Measurements from ENCODE around the gene LHFPL5.

Gene LHFPL5

GRCh38 chr6:35804996-35805736, at the start of gene LHFPL5:
LHFPL5 (plus strand) TSS chr6:35805352; CDS start chr6:35805671, 319 bp downstream.
- DNase-seq (ENCODE audit: low spot score) = peak; percentile 13

DNA sequence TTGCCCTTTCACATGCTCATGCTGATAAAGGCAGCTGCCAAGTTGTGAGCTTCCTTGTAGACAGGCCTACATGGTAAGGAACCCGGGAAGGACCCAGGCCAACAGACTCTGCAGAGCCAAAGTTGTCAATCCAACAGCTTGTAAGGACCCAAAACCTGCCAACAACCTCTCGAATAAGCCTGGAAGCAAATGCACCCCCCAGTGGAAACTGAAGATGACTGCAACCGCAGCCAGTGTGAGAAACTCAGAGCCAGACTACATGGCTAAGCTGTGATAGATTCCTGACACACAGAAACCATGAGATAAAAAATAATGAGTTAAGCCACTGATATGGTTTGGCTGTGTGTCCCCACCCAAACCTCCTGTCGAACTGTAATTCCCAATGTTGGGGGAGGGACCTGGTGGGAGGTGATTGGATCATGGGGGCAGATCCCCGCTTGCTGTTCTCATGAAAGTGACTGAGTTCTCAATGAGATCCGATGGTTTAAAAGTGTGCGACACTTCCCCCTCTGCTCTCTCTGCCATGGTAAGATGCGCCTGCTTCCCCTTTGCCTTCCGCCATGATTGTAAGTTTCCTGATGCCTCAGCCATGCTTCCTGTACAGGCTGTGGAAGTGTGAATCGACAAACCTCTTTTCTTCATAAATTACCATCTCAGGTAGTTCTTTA, 47.6 kb upstream of the LHFPL5 start:
- DNase-seq (ENCODE audit: low spot score) = no peak

- no peak for DNase-seq (ENCODE audit: low spot score)
Measured at GRCh38 chr6:35759426-35759825, 45.7 kb upstream of the LHFPL5 start.

DNA sequence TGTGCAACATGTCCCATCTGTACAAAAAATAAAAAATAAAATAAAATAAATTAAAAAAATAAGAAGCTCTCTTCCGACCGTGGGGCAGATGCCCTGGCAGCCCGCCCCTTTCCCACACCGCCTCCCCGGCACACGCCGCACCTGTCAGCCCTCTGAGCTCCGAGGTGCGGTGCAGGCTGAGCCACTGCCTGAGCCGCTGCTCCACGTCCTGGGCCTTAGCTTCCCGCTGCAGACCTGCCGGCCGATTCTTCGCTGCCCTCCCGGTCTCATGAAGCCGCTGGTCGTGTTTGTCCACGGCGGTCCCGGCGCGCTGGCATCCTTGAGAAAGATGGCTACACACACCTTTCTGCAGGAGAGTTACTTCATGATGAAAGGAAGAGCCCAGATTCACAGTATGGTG, 39.4 kb upstream of the LHFPL5 start:
- DNase-seq (ENCODE audit: low spot score) = no peak

DNA sequence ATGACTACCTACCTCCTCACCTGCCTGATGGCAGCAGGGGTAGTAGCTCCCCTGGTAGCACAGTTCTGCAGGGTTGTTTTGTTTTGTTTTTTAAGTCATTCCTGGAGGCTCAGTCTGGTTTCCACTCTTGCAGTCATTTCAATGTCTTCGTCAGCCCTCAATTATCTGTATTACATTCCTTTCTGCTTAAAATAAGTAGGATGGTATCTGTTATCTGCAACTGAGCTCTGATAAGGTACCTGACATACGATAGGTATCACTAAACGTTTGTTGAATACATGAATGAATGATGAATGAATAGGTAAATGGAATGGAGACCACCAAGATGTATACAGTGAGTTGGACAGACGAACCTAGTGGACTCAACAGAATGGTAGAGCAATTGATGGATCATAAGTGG, 35.9 kb upstream of the LHFPL5 start:
- no peak for DNase-seq (ENCODE audit: low spot score)

DNA sequence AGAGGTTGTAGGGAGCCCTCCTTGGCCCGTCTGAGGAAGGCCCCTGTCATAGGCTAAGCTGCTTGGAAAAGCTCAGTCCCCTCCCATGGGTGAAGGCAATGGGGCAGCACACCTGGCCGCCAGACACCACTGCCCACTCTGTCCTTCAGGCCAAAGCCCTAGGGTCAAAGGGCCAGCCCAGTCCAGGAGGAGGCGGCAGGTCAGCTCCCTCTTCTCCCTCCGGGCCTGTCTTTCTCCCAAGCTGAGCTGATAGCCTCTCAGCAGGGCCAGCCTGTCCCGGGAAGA, 33.9 kb upstream of the LHFPL5 start:
- DNase-seq (ENCODE audit: low spot score) = no peak

DNA sequence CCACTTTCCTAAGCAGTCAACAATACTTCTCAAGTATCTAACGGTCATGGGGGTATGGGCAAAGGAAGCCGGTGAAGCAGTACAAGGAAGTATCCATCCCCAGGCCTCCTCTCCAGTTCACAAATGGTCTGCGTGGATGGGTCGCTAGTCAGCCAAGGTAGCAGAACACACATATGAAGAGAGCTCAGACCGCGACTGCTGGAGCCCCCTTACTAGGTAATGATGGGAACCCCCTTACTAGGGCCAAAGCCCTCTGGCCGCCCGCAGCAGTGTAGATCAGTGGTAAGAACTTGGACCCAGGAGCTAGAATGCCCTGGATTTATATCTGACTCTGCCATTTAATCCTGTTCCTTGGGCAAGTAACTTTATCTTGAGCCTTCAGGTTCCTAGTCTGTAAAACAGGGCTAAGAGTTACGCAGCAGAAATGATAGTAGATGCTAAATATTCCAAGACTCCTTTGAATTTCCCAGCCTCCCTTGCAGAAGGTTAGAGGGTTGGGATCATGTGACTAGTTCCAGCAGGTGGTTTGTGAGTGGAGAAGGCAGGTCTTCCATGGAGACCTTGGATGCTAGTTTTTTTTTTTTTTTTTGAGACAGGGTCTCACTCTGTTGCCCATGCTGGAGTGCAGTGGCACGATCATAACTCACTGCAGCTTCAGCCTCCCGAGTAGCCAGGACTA, 30.9 kb upstream of the LHFPL5 start:
- DNase-seq (ENCODE audit: low spot score) = no peak

DNA sequence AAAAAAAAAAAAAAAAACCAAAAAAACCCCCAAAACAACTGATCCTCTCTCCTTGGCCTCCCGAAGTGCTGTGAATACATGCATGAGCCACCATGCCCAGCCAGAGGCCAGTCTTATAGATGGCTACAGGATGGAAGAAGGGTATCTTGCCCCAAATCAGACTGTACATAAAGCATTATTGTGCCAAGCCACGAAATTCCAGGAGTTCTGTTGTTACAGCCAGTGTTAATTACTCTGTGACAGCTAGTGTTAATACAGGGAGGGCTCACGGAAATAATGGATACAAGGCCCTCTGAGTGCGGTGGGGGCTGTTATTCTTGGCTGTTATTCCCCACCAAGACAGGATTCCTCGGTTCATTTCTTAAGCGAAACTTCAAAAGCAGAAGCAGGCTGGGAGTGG, 30.1 kb upstream of the LHFPL5 start:
- DNase-seq (ENCODE audit: low spot score) = no peak

DNA sequence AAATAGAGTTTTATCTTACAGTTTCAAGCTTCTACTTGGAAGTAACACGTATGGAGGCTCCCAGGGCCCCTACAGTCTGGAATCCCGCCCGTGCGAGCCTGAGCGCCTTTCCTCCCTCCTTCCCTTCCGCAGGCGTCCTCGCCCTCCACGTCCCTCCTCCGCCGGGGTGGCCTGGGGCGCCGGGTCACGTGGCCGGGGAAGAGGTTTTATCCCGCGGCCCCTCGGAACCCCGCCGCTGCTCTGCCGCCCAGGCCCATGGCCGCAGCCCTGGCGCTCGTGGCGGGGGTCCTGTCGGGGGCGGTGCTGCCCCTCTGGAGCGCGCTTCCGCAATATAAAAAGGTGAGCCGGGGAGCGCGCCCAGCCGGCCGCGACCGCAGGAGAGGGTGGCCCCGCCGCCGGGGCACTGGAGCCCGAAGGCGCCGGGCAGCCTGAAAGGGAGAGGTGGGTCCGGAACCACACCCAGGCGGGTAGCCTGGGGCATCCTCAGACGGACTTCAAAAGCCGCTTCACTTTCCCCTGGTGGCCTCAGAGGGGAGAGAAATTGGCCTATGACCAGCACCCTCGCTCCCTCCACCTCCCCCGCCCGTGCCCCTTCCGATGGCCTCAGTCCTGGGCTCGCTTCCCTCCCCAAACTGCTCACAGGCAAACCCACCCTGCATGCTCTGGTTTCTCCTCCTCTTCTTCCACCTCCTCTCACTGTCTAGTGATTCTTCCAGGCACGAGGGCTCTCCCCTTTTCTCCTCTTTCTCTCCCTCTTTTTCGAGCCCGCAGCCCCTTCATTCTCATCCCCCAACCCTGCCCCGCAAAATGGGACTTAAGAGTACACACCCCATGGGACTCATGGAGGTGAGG, 28.6 kb upstream of the LHFPL5 start, which contains the start of gene CLPSL2:
TSS of gene CLPSL2 (plus strand) at position 235 of the 852 bp plus-strand sequence. CDS start at position 256, 21 bp downstream.
- DNase-seq (ENCODE audit: low spot score) = no peak

DNA sequence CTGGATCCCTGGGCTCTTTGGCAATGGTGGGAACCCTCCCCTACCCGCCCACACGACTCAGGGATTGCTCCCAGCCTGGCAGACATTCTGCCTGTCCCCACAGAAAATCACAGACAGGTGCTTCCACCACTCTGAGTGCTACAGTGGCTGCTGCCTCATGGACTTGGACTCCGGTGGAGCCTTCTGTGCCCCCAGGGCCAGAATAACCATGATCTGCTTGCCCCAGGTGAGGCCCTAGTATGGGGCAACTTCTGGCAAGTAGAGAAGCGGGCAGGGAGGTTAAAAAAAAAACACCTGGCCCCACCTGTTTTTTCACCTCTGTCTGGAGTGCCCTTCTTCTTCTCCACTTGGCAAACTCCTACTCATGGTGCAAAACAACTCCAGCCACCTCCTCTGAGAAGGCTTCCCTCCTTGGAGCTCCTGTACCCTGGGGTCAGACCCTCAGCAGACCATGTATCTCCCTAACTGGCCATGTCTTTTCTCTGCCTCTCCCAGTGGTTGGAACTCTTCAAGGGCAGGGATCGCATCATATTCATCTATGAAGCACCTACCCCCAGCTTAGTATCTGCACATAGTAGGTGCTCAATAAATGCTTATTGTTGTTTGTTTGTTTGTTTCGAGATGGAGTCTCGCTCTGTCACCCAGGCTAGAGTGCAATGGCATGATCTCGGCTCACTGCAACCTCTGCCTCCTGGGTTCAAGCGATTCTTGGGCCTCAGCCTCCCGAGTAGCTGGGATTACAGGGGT, 27.6 kb upstream of the LHFPL5 start:
- no peak for DNase-seq (ENCODE audit: low spot score)

DNA sequence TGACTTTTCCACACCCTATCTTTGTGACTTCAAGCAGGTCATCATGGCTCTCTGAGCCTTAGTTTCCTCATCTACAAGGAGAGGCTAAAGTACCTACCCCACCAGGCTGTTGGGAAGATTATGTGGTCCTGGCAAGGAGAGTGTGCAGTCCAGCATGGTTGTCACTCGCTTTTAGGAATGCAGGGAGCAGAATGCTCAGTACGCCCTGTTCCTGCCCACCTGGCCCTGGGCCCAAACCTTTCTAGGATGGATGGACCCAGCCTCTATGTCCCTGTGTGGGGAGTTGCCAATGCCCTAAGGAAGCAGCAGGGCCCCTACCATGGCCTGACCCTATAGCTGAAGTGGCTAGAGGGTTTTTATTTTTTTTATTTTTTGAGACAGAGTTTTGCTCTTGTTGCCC, 26.7 kb upstream of the LHFPL5 start:
- DNase-seq (ENCODE audit: low spot score) = no peak

- DNase-seq (ENCODE audit: low spot score) = no peak
Measured at GRCh38 chr6:35780719-35781118, 24.4 kb upstream of the LHFPL5 start, which contains the start of gene CLPSL1. CLPSL1 (plus strand) TSS chr6:35781019; CDS start chr6:35781111, 92 bp downstream.

GRCh38 chr6:35781290-35781689, 23.9 kb upstream of the LHFPL5 start:
- DNase-seq (ENCODE audit: low spot score) = no peak

- DNase-seq (ENCODE audit: low spot score) = no peak
Measured at GRCh38 chr6:35782424-35782823, 22.7 kb upstream of the LHFPL5 start.

DNA sequence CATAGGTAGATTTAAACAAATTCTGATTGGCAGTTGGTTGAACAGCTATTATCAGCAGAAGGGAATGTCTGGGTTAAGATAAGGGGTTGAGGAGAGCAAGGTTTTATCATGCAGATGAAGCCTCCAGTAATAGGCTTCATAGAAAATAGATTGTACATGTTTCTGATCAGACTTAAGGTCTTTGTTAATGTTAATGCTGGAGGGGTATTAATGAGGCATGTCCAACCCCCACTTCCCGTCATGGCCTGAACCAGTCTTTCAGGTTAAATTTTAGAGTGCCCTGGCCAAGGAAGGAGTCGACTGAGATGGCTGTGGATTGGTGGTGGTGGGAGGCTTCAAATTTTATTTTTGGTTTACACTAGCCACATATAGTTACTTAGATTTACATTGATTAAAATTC, 21.0 kb upstream of the LHFPL5 start:
- no peak for DNase-seq (ENCODE audit: low spot score)

- DNase-seq (ENCODE audit: low spot score) = no peak
Measured at GRCh38 chr6:35786272-35786671, 18.9 kb upstream of the LHFPL5 start.

DNA sequence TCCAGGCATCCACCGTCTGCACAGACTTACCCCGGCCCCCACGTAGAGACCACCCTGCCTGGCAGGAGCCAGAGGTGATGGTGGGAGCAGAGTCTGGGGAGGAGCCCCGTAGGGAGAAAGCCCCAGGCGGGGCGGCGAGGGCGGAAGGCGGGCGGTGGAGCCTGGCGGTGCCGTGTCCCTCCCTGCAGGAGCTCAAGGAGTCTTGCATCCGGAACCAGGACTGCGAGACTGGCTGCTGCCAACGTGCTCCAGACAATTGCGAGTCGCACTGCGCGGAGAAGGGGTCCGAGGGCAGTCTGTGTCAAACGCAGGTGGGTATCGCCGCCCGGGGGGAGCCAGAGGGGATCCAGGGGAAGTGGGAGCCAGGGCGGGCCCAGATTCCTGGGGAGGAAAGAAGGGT, 18.3 kb upstream of the LHFPL5 start:
- DNase-seq (ENCODE audit: low spot score) = no peak

DNA sequence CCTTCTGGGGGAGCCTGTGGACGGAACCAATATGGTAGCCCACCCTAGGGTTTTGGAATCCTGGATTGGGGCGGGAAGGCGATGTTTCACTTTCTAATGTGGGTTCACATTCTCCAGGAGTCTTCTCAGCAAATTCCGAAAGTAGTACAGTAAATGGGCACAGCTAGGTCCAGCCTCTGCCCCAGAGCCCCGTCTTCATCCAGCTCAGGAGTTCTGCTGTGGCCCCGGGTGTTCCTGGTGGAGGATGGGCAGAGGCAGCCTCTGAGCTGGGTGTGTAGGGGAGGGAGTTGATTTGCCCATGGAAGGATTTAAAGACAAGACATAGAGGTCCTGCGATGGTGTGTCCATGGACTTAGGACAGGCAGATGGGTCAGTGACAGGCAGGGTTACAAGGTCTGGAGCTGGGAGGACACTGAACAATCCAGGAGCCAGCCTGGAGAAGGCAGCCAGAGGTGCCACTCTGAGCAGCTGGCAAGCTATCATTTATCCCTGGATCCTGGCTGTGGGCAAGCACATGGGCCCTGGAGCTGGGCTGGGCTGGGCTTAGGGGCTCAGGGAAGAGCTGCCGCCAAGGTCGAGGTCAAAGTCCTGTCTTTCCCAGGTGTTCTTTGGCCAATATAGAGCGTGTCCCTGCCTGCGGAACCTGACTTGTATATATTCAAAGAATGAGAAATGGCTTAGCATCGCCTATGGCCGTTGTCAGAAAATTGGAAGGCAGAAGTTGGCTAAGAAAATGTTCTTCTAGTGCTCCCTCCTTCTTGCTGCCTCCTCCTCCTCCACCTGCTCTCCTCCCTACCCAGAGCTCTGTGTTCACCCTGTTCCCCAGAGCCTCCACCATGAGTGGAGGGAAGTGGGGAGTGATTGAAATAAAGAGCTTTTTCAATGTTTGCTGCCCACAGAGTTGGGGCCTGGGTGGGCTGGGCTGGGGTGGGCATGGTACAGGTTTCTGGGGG, 17.6 kb upstream of the LHFPL5 start:
- no peak for DNase-seq (ENCODE audit: low spot score)

DNA sequence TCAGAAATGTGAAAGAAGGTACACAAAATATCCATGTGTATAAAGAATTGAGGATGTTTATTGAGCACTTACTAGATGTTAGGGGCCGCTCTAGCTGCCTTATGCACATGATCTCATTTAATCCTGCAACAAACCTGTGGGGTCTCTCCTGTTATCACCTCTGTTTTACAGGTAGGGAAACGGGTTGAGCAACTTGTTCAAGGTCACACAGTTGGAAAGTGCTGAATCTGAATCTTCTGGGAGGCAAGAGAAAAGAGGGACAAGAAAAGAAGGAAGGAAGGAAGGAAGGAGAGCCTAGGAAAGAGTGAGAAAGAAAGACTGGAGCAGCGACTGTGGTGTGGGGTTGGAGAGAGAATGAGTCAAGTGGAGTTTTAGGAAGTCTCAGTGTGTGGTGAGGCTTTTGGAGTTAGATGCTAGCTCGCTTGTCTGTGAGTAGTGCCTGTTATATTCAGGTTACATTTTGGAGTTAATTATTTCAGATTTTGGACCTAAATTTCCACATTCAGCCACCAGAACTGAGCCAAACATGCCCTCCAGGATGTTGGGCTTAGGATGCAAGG, 16.6 kb upstream of the LHFPL5 start:
- DNase-seq (ENCODE audit: low spot score) = no peak

GRCh38 chr6:35790683-35791082, 14.5 kb upstream of the LHFPL5 start:
- no peak for DNase-seq (ENCODE audit: low spot score)
